Vagina (tissue), 2 donors: Measurements from ENCODE around the gene MRPL37. TPM values are rescaled to one million over a fixed set of nuclear protein-coding genes. Genes with fewer than 3 reads are reported as not detected.

Source experiments
- DNase-seq, 2 donors: peaks; one replicate each; pipeline ENCODE4 v3.0.0-alpha.2; 2017; ENCODE audit errors: extremely low spot score in 2 of 2
- H3K27ac ChIP-seq: fragments of 200-600 bp; sonication (generic); one replicate; pipeline ENCODE4 v1.5.1; 2019
- H3K27me3 ChIP-seq: fragments of 200-600 bp; sonication (generic); one replicate; pipeline ENCODE4 v1.5.1; 2019
- H3K36me3 ChIP-seq, 2 donors: fragments of 200-600 bp; sonication (generic); one replicate each; pipeline ENCODE4 v1.5.1; 2017 to 2019
- H3K4me1 ChIP-seq: fragments of 200-600 bp; sonication (generic); one replicate; pipeline ENCODE4 v1.5.1; 2019
- H3K4me3 ChIP-seq, 2 donors: fragments of 200-600 bp; sonication (generic); 1 replicate in 1 of 2; 2 replicates in 1 of 2; pipeline ENCODE4 v1.5.1; 2016 to 2019
- H3K9me3 ChIP-seq: fragments of 200-600 bp; sonication (generic); one replicate; pipeline ENCODE4 v1.5.1; 2019
- POLR2A ChIP-seq, 2 donors: fragments of 450-650 bp; IDR thresholded peaks; one replicate each; pipeline ENCODE4 v1.6.1; 2017; ENCODE audit warnings: antibody characterized with exemption in 2 of 2, mild to moderate bottlenecking in 2 of 2, moderate library complexity in 2 of 2
- POLR2AphosphoS5 ChIP-seq, 2 donors: sonication (generic); formaldehyde crosslinking; IDR thresholded peaks; one replicate each; pipeline ENCODE4 v1.9.0; 2017; ENCODE audit warnings: antibody characterized with exemption in 2 of 2, mild to moderate bottlenecking in 2 of 2, low read depth in 1 of 2; ENCODE audit not compliant: insufficient read depth in 1 of 2
- intact Hi-C: fragments of 100-400 bp; cut with DNase I; formaldehyde crosslinking; loops from one replicate; pipeline ENCODE4 v1.15.1; 2023
- total RNA-seq: library from RNA; depleted of rRNA; stranded (reverse); fragments of >200 nt; gene quantifications from one replicate; pipeline ENCODE4 v1.2.3, GENCODE V29; 2016
- TF ChIP-seq, protein P1 (sequence below), 3 experiments: fragments of 450-650 bp in 2 of 3; fragments of 200-600 bp in 1 of 3; sonication (generic) in 1 of 3; IDR thresholded peaks; one replicate each; pipeline ENCODE4 v1.5.1; 2017 to 2019; ENCODE audit warnings: antibody characterized with exemption in 3 of 3, mild to moderate bottlenecking in 2 of 3, moderate library complexity in 2 of 3

Gene MRPL37
- total RNA-seq = 45.9 TPM

DNA sequence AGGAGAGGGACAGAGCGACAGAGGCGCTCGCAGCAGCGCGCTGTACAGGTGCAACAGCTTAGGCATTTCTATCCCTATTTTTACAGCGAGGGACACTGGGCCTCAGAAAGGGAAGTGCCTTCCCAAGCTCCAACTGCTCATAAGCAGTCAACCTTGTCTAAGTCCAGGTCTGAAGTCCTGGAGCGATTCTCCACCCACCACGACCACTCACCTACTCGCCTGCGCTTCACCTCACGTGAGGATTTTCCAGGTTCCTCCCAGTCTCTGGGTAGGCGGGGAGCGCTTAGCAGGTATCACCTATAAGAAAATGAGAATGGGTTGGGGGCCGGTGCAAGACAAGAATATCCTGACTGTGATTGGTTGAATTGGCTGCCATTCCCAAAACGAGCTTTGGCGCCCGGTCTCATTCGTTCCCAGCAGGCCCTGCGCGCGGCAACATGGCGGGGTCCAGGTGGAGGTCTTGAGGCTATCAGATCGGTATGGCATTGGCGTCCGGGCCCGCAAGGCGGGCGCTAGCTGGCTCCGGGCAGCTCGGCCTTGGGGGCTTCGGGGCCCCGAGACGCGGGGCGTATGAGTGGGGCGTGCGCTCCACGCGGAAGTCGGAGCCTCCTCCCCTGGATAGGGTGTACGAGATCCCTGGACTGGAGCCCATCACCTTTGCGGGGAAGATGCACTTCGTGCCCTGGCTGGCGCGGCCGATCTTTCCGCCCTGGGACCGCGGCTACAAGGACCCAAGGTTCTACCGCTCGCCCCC lies at the start of gene MRPL37, which contains the start of gene CYB5RL:
MRPL37 (plus strand) TSS at position 403 of the 754 bp plus-strand sequence; CDS start at position 480, 77 bp downstream.
CYB5RL (minus strand) TSS at position 266 of the 754 bp plus-strand sequence. CDS start 4,414 bp downstream, outside the sequence.
- no peaks in the 10 kb centered on the region for H3K9me3 ChIP-seq
- peak within 1 kb of the TSS; percentile 91 to 96 for H3K4me3 ChIP-seq
- intact Hi-C loops = no loop called here

DNA sequence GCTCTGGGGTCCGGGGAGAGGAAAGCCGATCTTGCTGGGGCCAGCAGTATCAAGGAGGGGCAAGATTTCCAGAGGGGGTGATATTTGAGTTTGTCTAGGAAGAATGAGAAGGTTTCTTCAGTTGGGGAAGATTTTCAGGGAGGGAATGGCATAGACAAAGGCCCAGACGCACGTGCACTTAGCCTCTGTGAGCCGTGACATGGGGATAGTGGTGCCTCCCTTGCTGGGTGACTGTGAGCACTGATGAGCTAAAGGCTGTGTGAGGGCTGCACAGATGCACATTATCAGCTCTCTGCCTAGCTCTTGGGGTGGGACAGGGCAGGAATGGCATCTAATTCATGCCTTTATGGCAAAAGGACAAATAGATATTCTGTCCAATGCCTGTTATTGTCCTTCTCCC lies 49.0 kb upstream of the MRPL37 start:
- intact Hi-C loops = no loop called here
- Histone ChIP-seq H3K4me1 (peaks cover 18% of the 10 kb centered on the region), H3K4me3 (no peak overlapping the region), H3K27ac (no peak overlapping the region), H3K27me3 (no peaks in the 10 kb centered on the region), H3K9me3 (no peaks in the 10 kb centered on the region), H3K36me3 (no peaks in the 10 kb centered on the region)
- TF ChIP-seq POLR2AphosphoS5 (IDR thresholded peaks at IDR 0.05; ENCODE audit: insufficient read depth in 1 of 2, low read depth in 1 of 2) = no peak
- TF ChIP-seq, protein P1, sequence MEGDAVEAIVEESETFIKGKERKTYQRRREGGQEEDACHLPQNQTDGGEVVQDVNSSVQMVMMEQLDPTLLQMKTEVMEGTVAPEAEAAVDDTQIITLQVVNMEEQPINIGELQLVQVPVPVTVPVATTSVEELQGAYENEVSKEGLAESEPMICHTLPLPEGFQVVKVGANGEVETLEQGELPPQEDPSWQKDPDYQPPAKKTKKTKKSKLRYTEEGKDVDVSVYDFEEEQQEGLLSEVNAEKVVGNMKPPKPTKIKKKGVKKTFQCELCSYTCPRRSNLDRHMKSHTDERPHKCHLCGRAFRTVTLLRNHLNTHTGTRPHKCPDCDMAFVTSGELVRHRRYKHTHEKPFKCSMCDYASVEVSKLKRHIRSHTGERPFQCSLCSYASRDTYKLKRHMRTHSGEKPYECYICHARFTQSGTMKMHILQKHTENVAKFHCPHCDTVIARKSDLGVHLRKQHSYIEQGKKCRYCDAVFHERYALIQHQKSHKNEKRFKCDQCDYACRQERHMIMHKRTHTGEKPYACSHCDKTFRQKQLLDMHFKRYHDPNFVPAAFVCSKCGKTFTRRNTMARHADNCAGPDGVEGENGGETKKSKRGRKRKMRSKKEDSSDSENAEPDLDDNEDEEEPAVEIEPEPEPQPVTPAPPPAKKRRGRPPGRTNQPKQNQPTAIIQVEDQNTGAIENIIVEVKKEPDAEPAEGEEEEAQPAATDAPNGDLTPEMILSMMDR (IDR thresholded peaks at IDR 0.05) = no peak
- no peak for TF ChIP-seq POLR2A (IDR thresholded peaks at IDR 0.05)
- DNase-seq = no peak

More for the DNA sequence above, at the start of gene MRPL37, which contains the start of gene CYB5RL:
- Histone ChIP-seq H3K4me1 (peaks cover 38% of the 10 kb centered on the region), H3K36me3 (peaks cover 0 to 14% of the 10 kb centered on the region in 2 donors), H3K27me3 (no peaks in the 10 kb centered on the region), H3K27ac (peak within 1 kb of the TSS; percentile 82)
- TF ChIP-seq POLR2A (IDR thresholded peaks at IDR 0.05) = peak in 1 of 2 donors; percentile 34
- TF ChIP-seq, protein P1 (IDR thresholded peaks at IDR 0.05) = no peak
- peak; percentile 81 to 96 for TF ChIP-seq POLR2AphosphoS5 (IDR thresholded peaks at IDR 0.05; ENCODE audit: insufficient read depth in 1 of 2, low read depth in 1 of 2)
- DNase-seq = peak in 1 of 2 donors; percentile 96

DNA sequence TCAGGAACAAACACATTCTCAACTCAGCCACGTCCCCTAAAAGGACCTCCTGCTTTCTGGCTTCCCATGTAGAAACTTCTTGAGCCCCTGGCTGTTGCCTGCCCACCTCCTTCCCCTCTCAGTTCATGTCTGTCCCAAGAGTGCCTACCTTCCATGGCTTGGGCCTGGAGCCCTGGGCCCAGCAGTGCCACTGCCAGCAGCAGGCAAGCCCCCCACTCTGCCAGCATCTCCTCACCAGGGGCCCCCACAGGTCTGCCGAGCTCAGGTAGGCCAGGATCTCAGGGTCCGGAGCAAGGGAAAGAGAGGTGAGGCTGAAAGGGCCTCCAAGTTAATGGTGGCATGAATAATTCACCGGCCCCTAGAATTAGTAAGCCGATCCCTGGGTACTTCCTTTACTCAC lies 47.3 kb upstream of the MRPL37 start, which contains the start of gene CDCP2:
CDCP2 (minus strand) TSS at position 305 of the 400 bp plus-strand sequence; CDS start at position 227, 78 bp downstream.
- H3K4me3 ChIP-seq = no peak within 1 kb of the TSS

DNA sequence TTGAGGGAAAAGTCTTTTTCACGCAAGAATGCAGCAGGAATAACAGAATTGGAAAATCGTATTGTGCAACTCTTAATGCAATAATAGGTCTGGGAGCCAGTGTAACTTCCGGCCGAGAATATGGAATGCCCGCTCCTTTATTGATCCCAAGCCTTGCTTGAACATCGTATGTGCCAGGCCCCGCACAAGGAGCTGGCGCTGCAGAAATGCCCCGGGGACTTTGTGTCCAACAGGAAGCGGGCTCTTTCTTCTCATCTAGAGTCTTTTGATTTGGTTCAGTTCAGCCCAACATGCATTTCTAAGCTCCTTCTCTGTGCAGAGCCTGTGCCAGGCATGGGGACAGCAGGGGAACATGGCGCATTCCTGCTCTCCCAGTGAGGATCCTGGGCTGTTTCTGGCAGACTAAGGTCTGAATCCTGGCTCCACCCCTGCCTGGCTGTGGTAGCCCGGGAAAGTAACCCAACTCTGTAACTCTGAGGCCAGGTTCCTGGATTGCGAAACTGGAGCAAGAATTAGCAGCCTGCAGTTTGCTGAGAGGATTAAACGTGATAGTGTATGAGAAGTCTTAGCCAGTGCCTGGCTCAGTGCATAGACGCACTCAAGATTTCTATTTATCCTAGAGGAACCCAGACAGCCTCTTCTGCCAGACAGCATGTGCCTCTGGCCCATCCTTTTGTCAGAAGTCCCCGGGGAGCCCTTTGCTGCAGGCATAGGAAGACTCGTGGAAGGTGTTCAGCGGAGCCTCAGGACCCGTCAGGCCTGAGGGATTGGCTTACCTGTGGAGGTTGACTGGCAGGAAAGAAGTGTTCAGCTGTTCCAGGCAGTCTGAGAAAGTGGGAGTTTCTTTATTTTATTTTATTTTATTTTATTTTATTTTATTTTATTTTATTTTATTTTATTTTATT lies 46.2 kb upstream of the MRPL37 start:
- TF ChIP-seq POLR2AphosphoS5 (IDR thresholded peaks at IDR 0.05; ENCODE audit: insufficient read depth in 1 of 2, low read depth in 1 of 2) (peak; percentile 55 to 63), POLR2A (IDR thresholded peaks at IDR 0.05) (no peak)
- Histone ChIP-seq H3K9me3 (no peaks in the 10 kb centered on the region), H3K36me3 (no peaks in the 10 kb centered on the region), H3K4me1 (peaks cover 18% of the 10 kb centered on the region), H3K27me3 (no peaks in the 10 kb centered on the region), H3K27ac (peak overlapping the region; percentile 39), H3K4me3 (no peak overlapping the region)
- intact Hi-C loops = no loop called here
- DNase-seq = no peak

More for the DNA sequence above, 47.3 kb upstream of the MRPL37 start, which contains the start of gene CDCP2:
- H3K36me3 ChIP-seq = no peaks in the 10 kb centered on the region
- DNase-seq = no peak
- H3K27ac ChIP-seq = peak within 1 kb of the TSS; percentile 39
- intact Hi-C loops = no loop called here
- no peaks in the 10 kb centered on the region for H3K27me3 ChIP-seq
- H3K4me1 ChIP-seq = peaks cover 18% of the 10 kb centered on the region
- TF ChIP-seq POLR2A (IDR thresholded peaks at IDR 0.05) (no peak), POLR2AphosphoS5 (IDR thresholded peaks at IDR 0.05; ENCODE audit: insufficient read depth in 1 of 2, low read depth in 1 of 2) (no peak)
- TF ChIP-seq, protein P1 (IDR thresholded peaks at IDR 0.05) = no peak
- no peaks in the 10 kb centered on the region for H3K9me3 ChIP-seq

DNA sequence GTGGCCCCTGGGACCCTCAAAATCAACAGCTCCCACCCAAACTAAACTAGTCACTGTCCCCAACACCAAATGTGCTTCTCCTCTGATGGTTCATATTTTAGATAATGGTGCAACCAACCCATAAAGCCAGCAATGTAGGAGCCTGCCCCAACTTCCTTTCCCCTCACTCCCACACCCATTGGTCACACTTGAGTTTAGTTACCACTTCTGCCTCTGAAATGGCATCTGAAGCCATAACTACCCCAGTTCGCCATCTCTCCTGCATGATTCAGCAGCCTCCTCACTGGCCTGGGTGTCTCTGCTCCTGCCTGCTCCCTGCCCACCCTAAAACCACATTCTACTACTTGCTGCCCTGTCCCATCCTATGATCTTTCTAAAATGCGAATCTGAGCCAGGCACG lies 43.8 kb upstream of the MRPL37 start:
- Histone ChIP-seq H3K36me3 (no peaks in the 10 kb centered on the region), H3K4me3 (no peak overlapping the region), H3K27ac (no peak overlapping the region), H3K27me3 (no peaks in the 10 kb centered on the region), H3K4me1 (peaks cover 18% of the 10 kb centered on the region), H3K9me3 (no peaks in the 10 kb centered on the region)
- intact Hi-C loops = no loop called here
- DNase-seq = no peak
- TF ChIP-seq POLR2AphosphoS5 (IDR thresholded peaks at IDR 0.05; ENCODE audit: insufficient read depth in 1 of 2, low read depth in 1 of 2) = no peak
- TF ChIP-seq, protein P1 (IDR thresholded peaks at IDR 0.05) = no peak
- TF ChIP-seq POLR2A (IDR thresholded peaks at IDR 0.05) = no peak
